RKO (cell line): ENCODE measurements around the gene FLRT2.

Experiments used
- DNase-seq: peaks from one replicate; pipeline ENCODE4 v3.0.0-alpha.2; 2016; ENCODE audit warnings: low spot score

FLRT2 gene

GRCh38 chr14:85529803-85530574 is at the start of gene FLRT2:
FLRT2 (plus strand) TSS chr14:85530144; CDS start chr14:85621515, 91,371 bp downstream.
- DNase-seq = no peak

- DNase-seq = no peak
These were observed 48.5 kb upstream of the FLRT2 start for GRCh38 chr14:85481471-85481870.

GRCh38 chr14:85482552-85482951 is 47.4 kb upstream of the FLRT2 start:
- no peak for DNase-seq

GRCh38 chr14:85483037-85483436 is 46.9 kb upstream of the FLRT2 start:
- peak; percentile 4 for DNase-seq

- DNase-seq = no peak
These were observed 46.3 kb upstream of the FLRT2 start for GRCh38 chr14:85483652-85484051.

GRCh38 chr14:85487215-85487614 is 42.7 kb upstream of the FLRT2 start:
- DNase-seq = no peak

- no peak for DNase-seq
These were observed 28.2 kb upstream of the FLRT2 start for GRCh38 chr14:85501751-85502150.

- DNase-seq = no peak
These were observed 21.1 kb upstream of the FLRT2 start for GRCh38 chr14:85508863-85509262.

GRCh38 chr14:85512451-85512850 is 17.5 kb upstream of the FLRT2 start:
- no peak for DNase-seq

GRCh38 chr14:85514487-85514886 is 15.5 kb upstream of the FLRT2 start:
- DNase-seq = no peak

GRCh38 chr14:85516239-85517113 is 13.5 kb upstream of the FLRT2 start:
- DNase-seq = peak; percentile 22

GRCh38 chr14:85517114-85517688 is 12.7 kb upstream of the FLRT2 start:
- no peak for DNase-seq

- no peak for DNase-seq
These were observed 10.2 kb upstream of the FLRT2 start for GRCh38 chr14:85519661-85520305.

- DNase-seq = no peak
These were observed 9.4 kb upstream of the FLRT2 start for GRCh38 chr14:85520581-85520980.

- DNase-seq = no peak
These were observed 6.3 kb upstream of the FLRT2 start for GRCh38 chr14:85523624-85524023.

GRCh38 chr14:85527006-85527405 is 2.9 kb upstream of the FLRT2 start:
- DNase-seq = no peak

GRCh38 chr14:85527445-85528035 is 2.4 kb upstream of the FLRT2 start:
- DNase-seq = no peak

GRCh38 chr14:85528080-85528896 is 1.7 kb upstream of the FLRT2 start:
- peak; percentile 5 for DNase-seq

- DNase-seq = no peak
These were observed 880 bp upstream of the FLRT2 start for GRCh38 chr14:85528897-85529631.

- DNase-seq = no peak
These were observed 682 bp downstream of the FLRT2 start for GRCh38 chr14:85530626-85531025.
